ENCODE data around the gene MCC.

MCC gene

GRCh38 chr5:113017881-113018635 lies 470.2 kb downstream of the MCC start:
- TF ChIP-seq ZNF8 (CRISPR knock-in tag; IDR thresholded peaks at IDR 0.05) (no peak), PPARA (CRISPR knock-in tag; IDR thresholded peaks at IDR 0.05; ENCODE audit: borderline replicate concordance) (no peak), ISL1 (CRISPR knock-in tag; IDR thresholded peaks at IDR 0.05) (no peak), ZFP30 (CRISPR knock-in tag; IDR thresholded peaks at IDR 0.05) (no peak)
- TF ChIP-seq, protein P1, sequence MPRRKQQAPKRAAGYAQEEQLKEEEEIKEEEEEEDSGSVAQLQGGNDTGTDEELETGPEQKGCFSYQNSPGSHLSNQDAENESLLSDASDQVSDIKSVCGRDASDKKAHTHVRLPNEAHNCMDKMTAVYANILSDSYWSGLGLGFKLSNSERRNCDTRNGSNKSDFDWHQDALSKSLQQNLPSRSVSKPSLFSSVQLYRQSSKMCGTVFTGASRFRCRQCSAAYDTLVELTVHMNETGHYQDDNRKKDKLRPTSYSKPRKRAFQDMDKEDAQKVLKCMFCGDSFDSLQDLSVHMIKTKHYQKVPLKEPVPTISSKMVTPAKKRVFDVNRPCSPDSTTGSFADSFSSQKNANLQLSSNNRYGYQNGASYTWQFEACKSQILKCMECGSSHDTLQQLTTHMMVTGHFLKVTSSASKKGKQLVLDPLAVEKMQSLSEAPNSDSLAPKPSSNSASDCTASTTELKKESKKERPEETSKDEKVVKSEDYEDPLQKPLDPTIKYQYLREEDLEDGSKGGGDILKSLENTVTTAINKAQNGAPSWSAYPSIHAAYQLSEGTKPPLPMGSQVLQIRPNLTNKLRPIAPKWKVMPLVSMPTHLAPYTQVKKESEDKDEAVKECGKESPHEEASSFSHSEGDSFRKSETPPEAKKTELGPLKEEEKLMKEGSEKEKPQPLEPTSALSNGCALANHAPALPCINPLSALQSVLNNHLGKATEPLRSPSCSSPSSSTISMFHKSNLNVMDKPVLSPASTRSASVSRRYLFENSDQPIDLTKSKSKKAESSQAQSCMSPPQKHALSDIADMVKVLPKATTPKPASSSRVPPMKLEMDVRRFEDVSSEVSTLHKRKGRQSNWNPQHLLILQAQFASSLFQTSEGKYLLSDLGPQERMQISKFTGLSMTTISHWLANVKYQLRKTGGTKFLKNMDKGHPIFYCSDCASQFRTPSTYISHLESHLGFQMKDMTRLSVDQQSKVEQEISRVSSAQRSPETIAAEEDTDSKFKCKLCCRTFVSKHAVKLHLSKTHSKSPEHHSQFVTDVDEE (CRISPR knock-in tag; IDR thresholded peaks at IDR 0.05) = no peak
- TF ChIP-seq, protein P2, sequence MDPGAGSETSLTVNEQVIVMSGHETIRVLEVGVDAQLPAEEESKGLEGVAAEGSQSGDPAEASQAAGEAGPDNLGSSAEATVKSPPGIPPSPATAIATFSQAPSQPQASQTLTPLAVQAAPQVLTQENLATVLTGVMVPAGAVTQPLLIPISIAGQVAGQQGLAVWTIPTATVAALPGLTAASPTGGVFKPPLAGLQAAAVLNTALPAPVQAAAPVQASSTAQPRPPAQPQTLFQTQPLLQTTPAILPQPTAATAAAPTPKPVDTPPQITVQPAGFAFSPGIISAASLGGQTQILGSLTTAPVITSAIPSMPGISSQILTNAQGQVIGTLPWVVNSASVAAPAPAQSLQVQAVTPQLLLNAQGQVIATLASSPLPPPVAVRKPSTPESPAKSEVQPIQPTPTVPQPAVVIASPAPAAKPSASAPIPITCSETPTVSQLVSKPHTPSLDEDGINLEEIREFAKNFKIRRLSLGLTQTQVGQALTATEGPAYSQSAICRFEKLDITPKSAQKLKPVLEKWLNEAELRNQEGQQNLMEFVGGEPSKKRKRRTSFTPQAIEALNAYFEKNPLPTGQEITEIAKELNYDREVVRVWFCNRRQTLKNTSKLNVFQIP (CRISPR knock-in tag; IDR thresholded peaks at IDR 0.05; ENCODE audit: borderline replicate concordance, low read depth) = no peak
- no peak for ATAC-seq

GRCh38 chr5:113005454-113005853 lies 482.8 kb downstream of the MCC start:
- ATAC-seq = no peak
- TF ChIP-seq, protein P1 (CRISPR knock-in tag; IDR thresholded peaks at IDR 0.05) = no peak
- TF ChIP-seq TCF4 (CRISPR knock-in tag; IDR thresholded peaks at IDR 0.05; ENCODE audit: borderline replicate concordance) (no peak), ZNF565 (CRISPR knock-in tag; conservative IDR thresholded peaks at IDR 0.05; ENCODE audit: low read depth) (no peak), SNAI2 (CRISPR knock-in tag; IDR thresholded peaks at IDR 0.05) (no peak), RARB (CRISPR knock-in tag; IDR thresholded peaks at IDR 0.05) (no peak), GLIS3 (CRISPR knock-in tag; IDR thresholded peaks at IDR 0.05) (no peak)

GRCh38 chr5:113003763-113004162 lies 484.5 kb downstream of the MCC start:
- TF ChIP-seq PATZ1 (CRISPR knock-in tag; IDR thresholded peaks at IDR 0.05; ENCODE audit: borderline replicate concordance) (no peak), CSDC2 (CRISPR knock-in tag; IDR thresholded peaks at IDR 0.05) (no peak), ZNF565 (CRISPR knock-in tag; conservative IDR thresholded peaks at IDR 0.05; ENCODE audit: low read depth) (no peak)
- TF ChIP-seq, protein P1 (CRISPR knock-in tag; IDR thresholded peaks at IDR 0.05) = no peak
- ATAC-seq = peak; percentile 45; the same call in 1 of the 3 replicates

- ATAC-seq = no peak
- TF ChIP-seq GLIS3 (CRISPR knock-in tag; IDR thresholded peaks at IDR 0.05) (no peak), BACH2 (CRISPR knock-in tag; IDR thresholded peaks at IDR 0.05; ENCODE audit: borderline replicate concordance) (no peak), ISL1 (CRISPR knock-in tag; IDR thresholded peaks at IDR 0.05) (no peak), CSDC2 (CRISPR knock-in tag; IDR thresholded peaks at IDR 0.05) (no peak), RARB (CRISPR knock-in tag; IDR thresholded peaks at IDR 0.05) (no peak), ZNF565 (CRISPR knock-in tag; conservative IDR thresholded peaks at IDR 0.05; ENCODE audit: low read depth) (no peak), ZFP3 (CRISPR knock-in tag; IDR thresholded peaks at IDR 0.05) (no peak), TCF4 (CRISPR knock-in tag; IDR thresholded peaks at IDR 0.05; ENCODE audit: borderline replicate concordance) (no peak), OSR1 (CRISPR knock-in tag; IDR thresholded peaks at IDR 0.05) (no peak), ZNF70 (CRISPR knock-in tag; IDR thresholded peaks at IDR 0.05) (no peak), PPARA (CRISPR knock-in tag; IDR thresholded peaks at IDR 0.05; ENCODE audit: borderline replicate concordance) (no peak)
- TF ChIP-seq, protein P2 (CRISPR knock-in tag; IDR thresholded peaks at IDR 0.05; ENCODE audit: borderline replicate concordance, low read depth) = no peak
Measured at GRCh38 chr5:113002423-113002822, 485.8 kb downstream of the MCC start.
